Measurements from ENCODE around the gene UBR4. TPM values are rescaled to one million over a fixed set of nuclear protein-coding genes. Genes with fewer than 3 reads are reported as not detected.

Gene UBR4
- total and polyA plus RNA-seq, 3 experiments from 2014 or later: 27.4 to 112 (median 110) TPM

DNA sequence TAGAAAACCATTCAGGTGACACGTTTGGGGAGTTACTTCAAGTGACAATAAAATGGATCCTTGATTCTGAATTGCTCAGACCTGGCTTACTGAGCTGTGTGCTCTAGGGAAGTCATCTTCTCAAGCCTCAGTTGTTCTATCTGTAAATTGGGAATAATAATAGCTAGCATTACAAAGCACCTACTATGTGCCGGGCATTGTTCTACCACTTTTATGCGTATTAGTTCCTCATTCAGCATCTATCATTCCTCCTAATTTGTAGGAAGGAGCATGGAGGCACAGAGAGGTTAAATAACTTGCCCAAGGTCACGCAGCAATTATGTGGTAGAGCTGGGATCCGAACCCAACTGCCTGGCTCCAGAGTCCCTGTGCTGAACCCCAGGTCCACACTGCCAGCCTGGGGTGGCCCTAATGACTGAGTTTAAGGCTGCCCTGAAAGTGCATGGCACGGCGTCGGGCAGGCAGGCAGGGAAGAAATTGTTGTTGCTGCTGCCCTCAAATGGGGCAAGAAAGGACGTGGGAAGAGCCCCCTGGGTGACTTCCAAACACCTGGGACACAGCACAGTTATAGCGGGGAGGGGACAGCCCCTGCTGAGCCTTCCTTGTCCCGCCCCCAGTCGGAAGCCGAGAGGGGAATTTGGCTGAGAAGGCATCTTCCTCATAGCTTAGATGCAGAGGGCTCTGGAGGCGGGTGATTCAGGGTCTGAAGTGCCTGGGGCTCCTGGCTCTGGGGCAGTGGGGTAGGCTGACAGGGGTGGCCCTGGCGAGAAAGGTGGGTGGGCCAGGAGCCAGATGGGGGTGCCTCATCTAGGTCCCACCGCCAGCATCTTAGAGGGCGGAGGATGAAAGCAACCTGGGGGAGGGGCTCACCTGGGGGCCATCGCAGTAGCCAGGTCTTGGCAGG, 167.1 kb downstream of the UBR4 start:
- H3K4me3 ChIP-seq (ENCODE audit: low read length): no peak overlapping the region
- Mint-ChIP-seq H3K36me3 (no peaks in the 10 kb centered on the region), H3K4me1 (peaks cover 6 to 16% (median 7%) of the 10 kb centered on the region in 3 donors), H3K27ac (no peak overlapping the region), H3K27me3 (peaks cover 7 to 50% of the 10 kb centered on the region in 2 donors), H3K9me3 (no peaks in the 10 kb centered on the region), H3K4me3 (peak overlapping the region in 1 of 7 donors; percentile 48)
- CTCF ChIA-PET: interaction anchor here (1.1 kb wide), 1 partner anchor 34 kb away, joined by 3 read pairs; no protein-coding TSS in a partner anchor
- no peak overlapping the region for H3K27ac ChIP-seq (ENCODE audit: low read depth, low read length)
- DNase-seq: no peak
- H3K9me3 ChIP-seq (ENCODE audit: low read length): no peaks in the 10 kb centered on the region
- no peaks in the 10 kb centered on the region for H3K36me3 ChIP-seq (ENCODE audit: insufficient read depth, low read length)
- POLR2A ChIA-PET: no interaction called here
- peaks cover 12% of the 10 kb centered on the region for H3K27me3 ChIP-seq (ENCODE audit: insufficient read depth, low read length, poor library complexity, severe bottlenecking)
- no peaks in the 10 kb centered on the region for H3K4me1 ChIP-seq (ENCODE audit: insufficient read depth, low read length)

DNA sequence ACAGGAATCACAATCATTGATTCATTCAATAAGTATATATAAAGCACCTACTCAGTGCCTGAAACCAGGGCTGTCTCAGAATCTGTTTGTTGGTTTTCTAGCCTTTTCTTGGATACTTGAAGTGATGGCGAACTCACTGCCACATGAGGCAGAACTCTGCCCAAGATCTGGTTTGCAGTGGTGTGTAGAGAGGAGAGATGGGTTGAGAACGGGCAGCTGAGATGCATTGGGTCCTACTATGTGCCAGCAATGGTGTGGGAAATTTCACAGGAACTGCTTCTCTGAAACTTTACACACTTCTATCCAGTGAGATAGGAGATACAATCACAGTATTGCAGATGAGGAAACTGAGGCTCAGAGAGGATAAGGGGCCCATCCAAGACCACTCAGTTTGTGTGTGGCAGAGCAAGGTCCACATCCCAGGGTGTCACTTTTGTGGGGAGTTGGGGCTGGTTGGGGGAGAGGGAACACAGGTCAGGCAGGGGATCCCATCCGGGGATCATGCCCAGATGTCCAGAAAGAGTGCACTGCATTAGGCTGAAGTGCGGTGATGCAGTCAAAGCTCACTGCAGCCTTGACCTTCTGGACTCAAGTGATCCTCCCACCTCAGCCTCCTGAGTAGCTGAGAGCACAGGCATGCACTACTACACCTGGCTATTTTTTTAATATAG, 169.9 kb downstream of the UBR4 start:
- H3K36me3 Mint-ChIP-seq: no peaks in the 10 kb centered on the region
- H3K4me1 ChIP-seq (ENCODE audit: insufficient read depth, low read length): no peaks in the 10 kb centered on the region
- no peak overlapping the region for H3K4me3 Mint-ChIP-seq
- CTCF ChIA-PET: no interaction called here
- peak overlapping the region in 2 of 8 donors; percentile 36 to 37 for H3K27ac Mint-ChIP-seq
- H3K36me3 ChIP-seq (ENCODE audit: insufficient read depth, low read length): no peaks in the 10 kb centered on the region
- POLR2A ChIA-PET: no interaction called here
- peaks cover 0 to 2% (median under 1%) of the 10 kb centered on the region in 3 donors for H3K4me1 Mint-ChIP-seq
- no peaks in the 10 kb centered on the region for H3K9me3 ChIP-seq (ENCODE audit: low read length)
- DNase-seq: no peak
- H3K27me3 ChIP-seq (ENCODE audit: insufficient read depth, low read length, poor library complexity, severe bottlenecking): peaks cover 8% of the 10 kb centered on the region
- no peaks in the 10 kb centered on the region for H3K9me3 Mint-ChIP-seq
- H3K27me3 Mint-ChIP-seq: peaks cover 6 to 31% of the 10 kb centered on the region in 2 donors
- no peak overlapping the region for H3K27ac ChIP-seq (ENCODE audit: low read depth, low read length)
- no peak overlapping the region for H3K4me3 ChIP-seq (ENCODE audit: low read length)

DNA sequence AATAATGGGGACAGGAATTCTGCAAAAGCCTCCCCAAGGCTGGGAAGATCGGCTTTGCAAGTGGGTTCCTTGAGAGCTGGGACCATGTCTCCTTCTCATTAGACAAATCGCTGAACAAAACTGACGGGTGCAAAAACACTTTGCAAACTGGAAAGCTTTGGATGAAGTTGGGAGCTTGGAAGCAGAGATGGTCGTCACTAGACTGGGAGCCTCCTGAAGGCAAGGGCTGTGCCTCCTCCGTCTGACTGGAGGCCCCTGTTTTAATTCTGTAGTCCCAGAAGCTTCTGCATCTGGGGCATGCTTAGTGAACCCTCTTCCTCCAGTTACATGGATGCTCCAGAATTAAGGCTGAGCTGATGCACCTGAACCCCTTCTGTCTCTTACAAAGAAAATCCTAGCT, 171.3 kb downstream of the UBR4 start:
- no peak for DNase-seq
- Mint-ChIP-seq H3K27me3 (peaks cover 4 to 25% of the 10 kb centered on the region in 2 donors), H3K4me1 (no peaks in the 10 kb centered on the region), H3K9me3 (no peaks in the 10 kb centered on the region), H3K27ac (no peak overlapping the region), H3K4me3 (no peak overlapping the region), H3K36me3 (no peaks in the 10 kb centered on the region)
- ChIA-PET CTCF (no interaction called here), POLR2A (no interaction called here)
- Histone ChIP-seq H3K36me3 (ENCODE audit: insufficient read depth, low read length) (no peaks in the 10 kb centered on the region), H3K27ac (ENCODE audit: low read depth, low read length) (no peak overlapping the region), H3K4me3 (ENCODE audit: low read length) (no peak overlapping the region), H3K9me3 (ENCODE audit: low read length) (no peaks in the 10 kb centered on the region), H3K27me3 (ENCODE audit: insufficient read depth, low read length, poor library complexity, severe bottlenecking) (peaks cover 8% of the 10 kb centered on the region), H3K4me1 (ENCODE audit: insufficient read depth, low read length) (no peaks in the 10 kb centered on the region)

DNA sequence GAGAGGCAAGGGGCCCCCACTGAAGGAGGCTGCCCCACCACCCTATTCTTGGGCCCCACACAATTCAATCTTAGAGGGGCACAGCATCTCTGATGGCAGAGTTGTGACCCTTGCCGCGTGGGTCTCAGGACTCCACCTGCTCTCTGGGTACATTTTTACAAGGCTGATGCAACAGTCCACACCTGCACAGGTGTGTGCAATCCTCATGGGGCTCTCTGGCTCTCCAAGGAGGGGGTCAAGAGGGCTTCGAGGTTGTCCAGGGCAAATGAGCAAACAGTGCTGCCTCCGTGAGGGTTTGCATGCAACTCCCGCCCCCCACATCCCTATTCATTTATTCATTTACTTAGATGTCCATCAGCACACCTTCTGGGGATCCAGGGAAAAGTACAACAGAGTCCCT, 172.0 kb downstream of the UBR4 start:
- H3K4me1 Mint-ChIP-seq: no peaks in the 10 kb centered on the region
- no peak overlapping the region for H3K27ac Mint-ChIP-seq

DNA sequence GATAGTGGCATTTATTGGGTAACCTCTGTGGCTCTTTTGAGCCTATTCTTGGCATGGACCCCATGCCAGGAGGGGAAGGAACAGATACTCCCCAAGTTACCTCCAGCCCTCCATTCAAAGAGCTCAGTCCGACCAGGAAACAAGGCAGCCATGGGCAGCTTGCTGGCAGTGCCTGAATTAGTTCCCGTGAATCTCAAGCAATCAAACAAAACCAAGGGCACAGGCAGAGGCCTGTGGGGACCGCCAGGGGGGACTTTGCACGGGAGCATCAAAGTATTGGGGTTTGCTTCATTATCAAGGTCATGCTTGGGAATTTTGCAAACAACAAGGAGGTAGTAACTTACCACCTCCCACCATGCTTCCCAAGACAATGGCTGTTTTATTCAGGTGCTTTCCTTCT, 172.4 kb downstream of the UBR4 start:
- ChIA-PET CTCF (no interaction called here), POLR2A (no interaction called here)
- no peaks in the 10 kb centered on the region for H3K36me3 ChIP-seq (ENCODE audit: insufficient read depth, low read length)
- no peak for DNase-seq
- H3K27ac Mint-ChIP-seq: no peak overlapping the region
- H3K9me3 Mint-ChIP-seq: no peaks in the 10 kb centered on the region
- H3K4me3 Mint-ChIP-seq: no peak overlapping the region
- H3K27me3 Mint-ChIP-seq: peaks cover 4 to 17% of the 10 kb centered on the region in 2 donors
- no peaks in the 10 kb centered on the region for H3K9me3 ChIP-seq (ENCODE audit: low read length)
- H3K36me3 Mint-ChIP-seq: no peaks in the 10 kb centered on the region
- H3K27ac ChIP-seq (ENCODE audit: low read depth, low read length): no peak overlapping the region
- peaks cover 3% of the 10 kb centered on the region for H3K27me3 ChIP-seq (ENCODE audit: insufficient read depth, low read length, poor library complexity, severe bottlenecking)
- no peaks in the 10 kb centered on the region for H3K4me1 ChIP-seq (ENCODE audit: insufficient read depth, low read length)
- H3K4me3 ChIP-seq (ENCODE audit: low read length): no peak overlapping the region
- no peaks in the 10 kb centered on the region for H3K4me1 Mint-ChIP-seq

More for the DNA sequence above, 172.0 kb downstream of the UBR4 start:
- DNase-seq: no peak
- Histone ChIP-seq H3K4me3 (ENCODE audit: low read length) (no peak overlapping the region), H3K27me3 (ENCODE audit: insufficient read depth, low read length, poor library complexity, severe bottlenecking) (peaks cover 7% of the 10 kb centered on the region), H3K4me1 (ENCODE audit: insufficient read depth, low read length) (no peaks in the 10 kb centered on the region), H3K9me3 (ENCODE audit: low read length) (no peaks in the 10 kb centered on the region), H3K36me3 (ENCODE audit: insufficient read depth, low read length) (no peaks in the 10 kb centered on the region), H3K27ac (ENCODE audit: low read depth, low read length) (no peak overlapping the region)
- H3K4me3 Mint-ChIP-seq: no peak overlapping the region
- peaks cover 4 to 22% of the 10 kb centered on the region in 2 donors for H3K27me3 Mint-ChIP-seq
- CTCF ChIA-PET: no interaction called here
- H3K36me3 Mint-ChIP-seq: no peaks in the 10 kb centered on the region
- POLR2A ChIA-PET: no interaction called here
- no peaks in the 10 kb centered on the region for H3K9me3 Mint-ChIP-seq

DNA sequence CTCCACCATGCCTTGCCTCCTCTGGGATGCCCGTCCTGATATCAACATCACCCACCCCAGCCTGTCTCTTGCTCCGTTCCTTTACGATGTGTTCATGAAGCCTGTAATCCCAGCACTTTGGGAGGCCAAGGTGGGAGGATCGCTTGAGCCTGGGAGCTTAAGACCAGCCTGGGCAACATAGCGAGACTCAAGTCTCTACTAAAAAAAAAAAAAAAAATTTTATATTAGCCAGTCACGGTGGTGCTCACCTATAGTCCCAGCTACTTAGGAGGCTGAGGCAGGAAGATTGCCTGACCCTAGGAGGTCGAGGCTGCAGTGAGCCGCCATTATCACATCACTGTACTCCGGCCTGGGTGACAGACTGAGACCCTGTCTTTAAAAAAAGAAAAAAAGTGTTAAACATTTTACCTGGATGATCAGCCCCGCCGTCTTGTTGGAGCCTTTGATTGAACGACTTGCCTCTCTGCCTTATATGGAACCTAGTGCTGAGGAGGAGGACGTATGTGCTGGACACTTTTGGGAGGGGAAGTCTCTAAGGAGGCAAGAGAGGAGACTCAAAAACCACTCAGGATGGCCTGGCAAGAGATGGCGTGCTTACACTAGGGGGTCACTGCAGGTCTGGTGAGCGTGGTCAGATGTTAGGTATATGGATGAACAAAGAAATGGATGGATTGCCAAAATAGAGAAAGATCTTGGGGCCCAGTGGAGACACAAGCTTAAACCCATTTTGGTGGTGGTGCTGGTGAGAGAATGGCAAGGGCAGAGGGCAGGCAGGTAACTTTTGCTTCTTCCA, 173.1 kb downstream of the UBR4 start:
- Mint-ChIP-seq H3K27ac (no peak overlapping the region), H3K4me1 (no peaks in the 10 kb centered on the region), H3K4me3 (no peak overlapping the region), H3K27me3 (peaks cover 4 to 13% of the 10 kb centered on the region in 2 donors), H3K36me3 (no peaks in the 10 kb centered on the region), H3K9me3 (no peaks in the 10 kb centered on the region)
- Histone ChIP-seq H3K36me3 (ENCODE audit: insufficient read depth, low read length) (no peaks in the 10 kb centered on the region), H3K4me3 (ENCODE audit: low read length) (no peak overlapping the region), H3K27me3 (ENCODE audit: insufficient read depth, low read length, poor library complexity, severe bottlenecking) (no peaks in the 10 kb centered on the region), H3K27ac (ENCODE audit: low read depth, low read length) (no peak overlapping the region), H3K4me1 (ENCODE audit: insufficient read depth, low read length) (no peaks in the 10 kb centered on the region), H3K9me3 (ENCODE audit: low read length) (no peaks in the 10 kb centered on the region)
- ChIA-PET CTCF (no interaction called here), POLR2A (interaction anchor here (0.6 kb wide), 1 partner anchor 121 kb away, joined by 3 read pairs; no protein-coding TSS in a partner anchor)
- DNase-seq: no peak

DNA sequence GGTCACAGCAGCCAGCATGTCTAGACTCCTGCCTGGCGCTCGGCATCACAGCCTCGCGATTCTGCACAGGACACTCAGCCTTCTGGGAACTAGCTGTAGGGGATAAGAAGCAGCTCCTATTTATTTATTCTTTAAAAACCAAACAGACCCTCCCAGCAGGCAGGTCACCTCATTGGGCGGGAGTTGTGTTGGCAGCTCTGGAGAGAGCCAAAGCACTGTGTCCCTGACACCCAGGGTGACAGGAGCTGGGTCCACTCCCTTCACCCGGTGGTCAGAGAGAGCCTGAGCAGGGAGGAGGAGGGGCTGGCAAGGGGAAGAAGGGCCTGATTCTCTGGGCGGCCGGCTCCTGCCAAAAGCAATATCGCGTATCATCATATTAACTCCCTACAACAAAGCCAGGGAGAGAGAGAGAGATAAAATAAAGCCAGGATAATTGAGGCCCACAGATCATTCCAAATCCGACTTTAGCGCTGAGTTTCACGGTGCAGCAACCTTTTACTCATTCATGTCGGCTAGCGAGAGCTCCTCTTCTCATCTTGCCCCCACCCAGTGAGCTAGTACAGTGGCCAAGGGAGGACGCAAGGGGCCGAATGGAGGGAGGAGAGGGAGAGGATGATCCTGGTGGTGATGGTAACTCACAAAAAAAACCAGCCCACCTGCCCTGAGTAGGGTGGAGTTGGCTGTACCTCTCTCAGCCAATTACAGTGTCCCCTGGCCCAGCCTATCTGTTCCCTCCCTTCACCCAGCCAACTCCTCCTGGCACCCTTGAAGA, 173.8 kb downstream of the UBR4 start:
- CTCF ChIA-PET: no interaction called here
- no peaks in the 10 kb centered on the region for H3K36me3 ChIP-seq (ENCODE audit: insufficient read depth, low read length)

More for the DNA sequence above, 173.8 kb downstream of the UBR4 start:
- Mint-ChIP-seq H3K9me3 (no peaks in the 10 kb centered on the region), H3K4me1 (no peaks in the 10 kb centered on the region), H3K27me3 (peaks cover 4 to 10% of the 10 kb centered on the region in 2 donors), H3K36me3 (no peaks in the 10 kb centered on the region), H3K27ac (peak overlapping the region in 1 of 8 donors; percentile 50), H3K4me3 (no peak overlapping the region)
- Histone ChIP-seq H3K4me1 (ENCODE audit: insufficient read depth, low read length) (no peaks in the 10 kb centered on the region), H3K27me3 (ENCODE audit: insufficient read depth, low read length, poor library complexity, severe bottlenecking) (no peaks in the 10 kb centered on the region), H3K27ac (ENCODE audit: low read depth, low read length) (no peak overlapping the region), H3K4me3 (ENCODE audit: low read length) (no peak overlapping the region), H3K9me3 (ENCODE audit: low read length) (no peaks in the 10 kb centered on the region)
- no peak for DNase-seq
- POLR2A ChIA-PET: interaction anchor here (0.6 kb wide), 1 partner anchor 120 kb away, joined by 3 read pairs; no protein-coding TSS in a partner anchor
